NCI-H526 treated with DMSO at 0.1 percent for 48 hours (cell line): ENCODE results near the gene UGT1A5.

Experiments
- DNase-seq: peaks from one replicate; lab custom pipeline; 2025; lab: John Stamatoyannopoulos, UW

UGT1A5 gene

DNA sequence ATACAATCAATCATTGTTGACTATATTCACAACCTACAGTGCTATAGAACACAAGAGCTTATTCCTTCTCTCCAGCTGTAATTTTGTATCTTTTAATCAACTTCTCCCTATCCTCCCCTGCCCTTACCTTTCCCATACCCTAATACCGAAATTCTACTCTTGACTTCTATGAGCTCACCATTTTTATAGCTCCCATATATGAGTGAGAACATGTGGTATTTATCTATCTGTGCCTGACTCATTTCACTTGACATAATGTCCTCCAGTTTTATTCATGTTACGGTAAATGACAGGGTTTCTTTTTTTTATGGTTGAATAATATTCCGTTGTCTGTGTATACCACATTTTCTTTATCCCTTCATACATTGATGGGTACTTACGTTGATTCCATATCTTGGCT is 68.1 kb downstream of the UGT1A5 start:
- DNase-seq = no peak

DNA sequence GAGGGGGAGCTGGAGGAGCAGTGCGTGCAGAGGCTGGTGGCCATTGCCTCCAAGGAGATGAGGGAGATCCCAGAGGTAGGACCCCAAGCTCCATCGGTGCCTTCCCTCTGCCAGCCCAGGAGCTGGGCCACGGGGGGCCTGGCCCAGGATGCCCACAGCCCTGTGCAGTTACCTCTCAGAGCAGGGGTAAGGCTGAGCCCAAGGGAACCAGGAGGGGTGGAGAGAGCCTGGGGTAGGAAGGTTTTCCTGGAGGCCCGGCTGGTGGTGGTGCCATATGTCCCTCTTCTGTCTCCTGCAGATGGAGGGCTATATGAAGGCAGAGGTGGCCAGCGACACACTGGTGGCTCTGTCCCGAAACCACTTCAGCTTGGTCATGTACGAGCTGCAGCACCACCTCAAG is 76.8 kb downstream of the UGT1A5 start:
- no peak for DNase-seq

DNA sequence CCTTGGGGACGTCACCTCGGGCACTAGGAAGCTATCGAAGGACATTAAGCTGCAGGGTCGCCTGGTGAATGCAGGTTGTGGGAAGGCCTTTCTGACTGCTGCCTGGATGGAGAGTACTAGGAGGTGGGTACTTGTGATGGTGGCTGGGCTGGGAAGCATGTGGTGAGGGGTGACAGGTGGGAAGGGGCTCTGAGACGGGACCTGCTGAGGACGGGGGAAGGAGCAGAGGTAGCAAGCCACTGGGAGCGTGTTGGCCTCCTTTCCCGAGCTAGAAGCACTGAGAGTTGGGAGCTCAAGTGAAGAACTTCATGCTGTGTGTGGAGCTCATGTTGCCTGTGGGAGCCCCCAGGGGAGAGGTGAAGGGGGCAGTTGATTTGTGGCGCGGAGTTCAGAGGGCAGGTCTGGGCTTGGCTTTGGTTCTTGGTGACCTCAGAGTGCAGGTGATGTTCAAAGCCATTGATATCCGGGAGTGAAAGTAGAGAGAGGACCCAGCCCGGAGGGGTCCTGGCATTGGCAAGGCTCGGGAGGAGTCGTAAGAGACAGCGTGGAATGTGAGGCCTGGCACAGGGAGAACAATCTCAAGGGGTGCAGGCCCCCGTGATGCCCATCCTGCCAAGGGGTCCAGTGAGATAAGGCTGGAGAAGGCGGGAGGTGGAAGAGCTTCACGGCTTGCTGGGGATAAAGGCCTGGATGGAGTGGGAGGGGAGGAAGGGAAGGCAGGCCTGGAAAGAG is 78.6 kb downstream of the UGT1A5 start:
- DNase-seq = no peak

DNA sequence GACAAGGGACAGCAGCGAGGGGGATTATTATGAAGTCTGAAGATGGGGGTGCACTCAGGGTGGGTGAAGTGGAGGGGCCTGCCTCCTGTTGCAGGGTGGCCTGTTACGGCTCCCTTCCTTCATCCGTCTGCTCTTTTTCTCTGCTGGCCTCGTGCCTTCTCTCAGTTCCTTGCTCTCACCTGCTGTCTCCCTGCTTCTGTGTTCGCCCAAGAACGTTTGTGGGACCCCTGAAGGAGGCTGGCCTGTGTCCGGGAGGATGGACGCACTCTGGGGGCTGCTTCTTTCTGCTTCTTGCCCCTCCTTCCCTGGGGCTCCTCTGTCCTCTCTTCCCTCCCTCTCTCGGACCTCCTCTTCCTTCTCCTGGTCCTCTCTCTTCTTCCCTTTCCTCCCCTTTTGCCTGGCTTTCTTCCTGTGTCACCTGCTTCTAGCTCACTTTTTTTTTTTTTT is 79.2 kb downstream of the UGT1A5 start:
- no peak for DNase-seq

DNA sequence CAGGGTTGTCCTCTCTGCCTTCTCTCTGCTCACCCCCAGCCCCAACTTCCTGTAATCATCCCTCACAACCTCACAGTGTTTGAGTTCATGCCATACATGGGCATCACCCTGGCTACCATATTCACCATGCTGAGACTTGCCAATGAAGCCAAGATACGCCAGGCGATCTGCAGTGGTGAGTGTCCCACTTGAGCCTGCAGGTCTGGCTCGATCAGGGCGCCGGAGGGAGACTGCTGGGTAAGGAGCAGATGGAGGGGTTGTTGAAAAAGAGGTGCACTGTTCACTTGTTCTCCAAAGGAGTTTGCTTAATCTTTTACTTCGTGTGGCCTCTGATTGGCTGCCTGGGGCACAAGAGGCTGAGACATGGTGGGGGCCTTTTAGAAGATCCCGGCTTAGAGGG is 80.0 kb downstream of the UGT1A5 start:
- no peak for DNase-seq

DNA sequence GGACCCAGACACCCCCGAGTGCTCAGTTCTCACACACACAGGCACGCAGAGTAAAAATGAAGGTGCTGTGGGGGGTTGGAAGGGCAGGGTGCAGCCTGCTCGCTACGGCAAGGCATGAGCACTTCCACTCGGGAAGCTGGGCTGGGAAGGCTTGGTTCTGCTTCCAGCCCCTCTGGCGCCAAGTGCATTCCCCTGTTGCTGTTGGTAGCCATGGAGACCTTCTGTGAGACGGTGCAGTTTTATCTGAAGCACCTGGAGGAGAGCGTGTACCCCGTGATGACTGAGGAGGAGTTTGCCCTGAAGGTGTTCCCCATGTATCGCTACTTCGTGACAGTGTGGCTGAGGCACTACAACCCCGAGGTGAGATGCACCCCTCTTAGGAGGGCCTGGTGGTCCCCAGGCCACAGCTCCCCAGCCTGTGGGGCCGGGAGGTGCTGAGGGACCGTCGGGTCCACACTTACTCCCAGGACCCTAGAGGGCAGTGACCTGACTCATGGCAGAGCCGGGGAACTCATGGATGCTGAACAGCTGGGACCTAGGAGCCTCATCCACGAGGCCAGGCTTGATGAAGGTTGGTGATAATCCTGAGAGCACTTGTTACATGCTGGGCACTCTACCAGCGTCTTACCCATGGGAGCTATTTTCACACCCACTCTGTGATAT is 80.9 kb downstream of the UGT1A5 start:
- DNase-seq = no peak

DNA sequence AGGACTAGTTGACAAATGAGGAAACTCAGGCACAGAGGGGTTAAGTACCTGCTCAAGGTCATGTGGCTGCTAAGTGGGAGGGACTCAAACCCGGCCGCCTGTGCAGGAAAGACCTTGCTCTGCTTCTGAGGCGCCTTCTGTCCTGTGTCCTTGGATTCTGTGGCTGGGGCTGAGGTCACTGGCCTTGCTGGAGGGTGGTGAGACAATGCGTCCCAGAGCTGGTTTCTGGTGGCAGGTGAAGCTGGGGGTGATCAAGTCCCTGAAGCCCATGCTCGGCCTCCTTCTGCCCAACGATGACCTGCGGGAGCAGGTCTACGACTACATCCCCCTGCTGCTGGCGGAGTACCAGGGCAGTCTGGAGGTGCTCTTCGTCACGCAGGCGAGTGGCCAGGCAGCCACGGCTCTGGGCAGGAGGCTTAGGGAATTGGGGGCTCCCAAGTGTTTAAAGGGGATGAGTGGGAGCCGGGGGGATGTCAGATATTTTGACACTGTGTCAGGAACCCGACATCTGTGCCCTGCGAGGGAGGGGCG is 81.5 kb downstream of the UGT1A5 start:
- DNase-seq = no peak

DNA sequence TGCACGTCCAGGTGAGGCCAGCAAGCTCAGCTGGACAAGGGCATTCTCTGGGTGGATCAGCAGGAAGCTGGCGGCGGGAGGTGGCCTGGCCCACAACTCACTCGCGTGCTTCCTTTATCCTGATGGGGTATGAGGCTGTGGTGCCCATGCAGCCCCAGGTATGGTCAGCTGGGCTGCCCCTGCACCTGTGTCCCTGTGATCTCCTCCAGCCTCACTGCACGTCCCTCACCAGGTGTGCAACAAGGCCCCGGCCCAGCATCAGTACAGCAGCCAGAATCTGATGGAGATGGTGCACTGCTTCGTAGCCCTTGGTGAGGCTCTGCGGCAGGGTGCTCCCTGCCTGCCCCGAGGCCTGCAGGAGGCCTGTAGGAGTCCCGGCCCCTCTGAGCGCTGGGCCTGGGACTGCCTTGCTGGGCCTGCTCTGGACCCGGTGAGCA is 83.0 kb downstream of the UGT1A5 start:
- no peak for DNase-seq

DNA sequence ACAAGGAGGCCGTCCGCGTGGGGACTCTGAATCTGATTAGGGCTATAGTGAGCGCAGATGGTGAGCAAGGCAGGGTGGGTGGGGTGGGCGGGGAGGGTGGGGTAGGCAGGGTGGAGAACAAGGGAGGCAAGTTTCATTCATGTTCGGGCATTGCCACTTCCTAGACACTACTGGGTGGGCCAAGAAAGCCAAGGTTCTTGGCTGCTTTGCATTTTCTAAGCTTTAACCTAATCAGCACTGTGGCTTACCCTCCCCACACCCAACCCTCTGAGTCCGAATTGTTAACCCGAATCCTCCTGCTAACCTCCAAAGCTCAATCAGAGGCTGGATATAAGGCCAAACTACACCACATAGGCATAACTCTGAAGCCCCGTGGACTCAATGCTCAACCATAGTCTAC is 83.5 kb downstream of the UGT1A5 start:
- DNase-seq = no peak

DNA sequence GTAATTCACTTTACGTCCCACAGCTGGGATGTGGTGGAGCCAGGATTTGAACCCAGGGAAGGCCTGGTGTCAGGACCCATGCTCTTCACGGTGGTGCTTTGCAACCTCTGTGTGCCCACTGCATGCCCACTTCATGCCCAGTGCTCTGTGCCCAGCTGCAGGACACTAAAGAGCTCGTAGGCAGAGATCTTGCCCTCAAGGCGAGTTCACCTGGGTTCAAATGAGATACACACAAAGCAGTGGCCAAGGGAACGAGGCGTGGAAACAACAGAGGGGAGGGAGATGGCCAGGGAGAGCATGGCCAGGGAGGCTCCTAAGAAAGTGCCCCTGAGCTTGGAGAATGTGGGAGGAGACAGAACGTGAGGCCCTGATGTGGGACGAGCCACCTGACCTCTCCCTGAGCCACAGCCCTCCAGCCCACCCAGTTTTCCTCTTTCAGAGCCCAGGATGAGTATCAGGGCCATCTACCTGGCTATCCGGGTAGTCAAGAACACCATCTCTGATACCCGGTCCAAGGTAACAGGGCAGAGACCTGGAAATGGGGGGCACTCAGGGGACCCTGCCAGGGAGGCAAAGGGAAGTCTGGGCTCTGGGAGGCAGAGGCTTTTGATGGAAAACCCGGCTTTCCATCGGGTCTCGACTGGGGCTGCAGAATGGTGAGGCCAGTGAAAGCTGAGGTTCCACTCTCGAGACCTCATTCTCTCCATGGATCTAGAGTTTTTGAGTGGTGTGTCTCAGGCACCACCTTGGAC is 85.8 kb downstream of the UGT1A5 start:
- DNase-seq = no peak

DNA sequence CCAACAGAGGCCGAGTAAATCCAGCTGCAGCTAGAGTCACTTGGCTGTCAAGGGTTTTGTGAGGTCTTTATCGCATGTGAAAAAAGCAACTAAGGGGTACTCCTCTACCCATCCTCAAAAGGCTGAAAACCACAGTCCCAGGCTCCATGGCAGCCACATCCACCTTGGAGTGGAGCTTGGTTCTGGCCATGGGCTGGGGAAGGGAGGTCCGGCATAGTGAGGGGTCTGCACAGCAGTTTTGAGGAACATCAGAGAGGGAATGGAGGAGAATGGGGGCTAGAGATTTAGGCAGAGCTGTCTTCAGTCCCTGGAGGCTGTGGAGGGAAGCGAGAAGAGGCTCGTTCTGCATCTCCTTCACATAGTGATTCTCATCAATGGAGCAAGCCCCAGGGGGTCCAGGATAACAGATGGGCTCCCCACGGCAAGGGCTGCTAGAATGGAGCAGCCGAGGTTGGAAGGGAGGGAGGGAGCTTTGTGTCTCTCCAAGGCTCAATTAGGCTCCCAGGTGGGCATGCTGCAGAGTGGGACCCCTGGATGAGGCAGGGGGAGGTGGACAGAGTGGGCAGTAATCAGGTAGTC is 86.5 kb downstream of the UGT1A5 start:
- no peak for DNase-seq

DNA sequence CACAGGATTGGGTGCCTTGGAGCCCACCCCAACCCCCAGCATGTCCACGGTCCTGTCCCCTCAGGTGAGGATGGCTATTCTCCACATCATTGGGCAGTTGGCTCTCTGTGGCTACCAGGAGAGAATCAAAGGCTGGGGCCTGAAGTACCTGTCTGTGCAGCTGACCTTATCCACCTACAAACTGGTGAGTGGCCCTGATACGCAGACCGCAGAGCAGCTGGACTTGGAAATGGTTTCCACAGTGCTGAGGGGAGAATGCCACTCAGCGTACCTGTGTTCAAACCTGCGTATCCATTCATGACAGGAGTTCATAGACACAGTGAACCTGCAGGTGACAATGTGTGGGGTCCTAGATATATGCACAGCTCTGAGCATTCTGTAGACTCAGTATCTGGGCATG is 87.0 kb downstream of the UGT1A5 start:
- DNase-seq = no peak

DNA sequence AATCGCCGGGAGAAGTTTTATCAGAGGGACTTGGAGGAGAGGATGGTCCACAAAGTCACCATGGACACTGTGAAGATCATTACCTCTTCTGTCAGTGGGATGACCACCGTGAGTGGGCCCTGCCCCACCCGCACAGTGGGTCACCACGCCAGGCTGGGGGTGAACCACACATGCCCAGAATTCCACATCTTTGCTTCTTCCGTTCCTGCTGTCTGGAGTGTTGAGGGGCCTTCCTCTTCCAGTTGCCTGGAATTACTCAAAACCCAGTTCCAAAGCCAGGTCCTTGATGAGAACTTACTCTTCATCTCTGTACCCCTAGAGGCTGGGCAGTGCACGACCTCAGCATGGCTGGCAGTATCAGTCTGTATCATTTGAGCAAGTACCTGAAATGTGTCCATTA is 87.5 kb downstream of the UGT1A5 start:
- DNase-seq = no peak

DNA sequence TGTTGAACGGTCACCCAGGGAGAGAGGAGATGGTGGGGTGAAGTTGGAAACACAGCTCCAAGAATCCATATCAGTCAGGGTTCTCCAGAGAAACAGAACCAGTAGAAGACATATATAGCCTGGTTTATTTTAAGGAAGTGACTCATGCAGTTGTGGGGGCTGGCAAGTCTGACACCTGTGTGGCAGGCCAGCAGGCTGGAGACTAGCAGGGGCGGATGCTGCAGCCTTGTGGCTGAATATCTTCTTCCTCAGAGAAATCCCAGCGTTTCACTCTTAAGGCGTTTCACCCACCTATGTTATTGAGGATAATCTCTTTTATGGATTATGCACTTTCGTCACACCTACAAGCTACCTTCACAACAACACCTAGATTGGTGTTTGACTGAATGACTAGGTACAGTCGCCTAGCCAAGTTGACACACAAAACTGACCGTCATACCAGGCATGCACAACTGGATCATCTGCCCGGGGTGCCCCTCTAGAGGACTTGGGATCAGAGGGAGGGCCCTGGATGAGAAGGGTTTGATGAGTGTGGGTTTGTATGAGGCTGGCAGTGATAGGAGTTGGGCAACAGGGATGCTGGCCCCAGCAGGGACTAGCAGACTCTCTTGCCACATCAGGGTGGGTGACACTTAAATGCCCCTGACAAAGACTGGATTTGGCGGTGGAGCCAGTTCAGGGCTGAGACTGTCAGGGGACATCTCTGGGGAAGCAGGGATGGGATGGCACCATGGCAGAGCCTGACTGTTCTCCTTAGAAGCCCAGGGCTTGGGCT is 88.8 kb downstream of the UGT1A5 start:
- no peak for DNase-seq

DNA sequence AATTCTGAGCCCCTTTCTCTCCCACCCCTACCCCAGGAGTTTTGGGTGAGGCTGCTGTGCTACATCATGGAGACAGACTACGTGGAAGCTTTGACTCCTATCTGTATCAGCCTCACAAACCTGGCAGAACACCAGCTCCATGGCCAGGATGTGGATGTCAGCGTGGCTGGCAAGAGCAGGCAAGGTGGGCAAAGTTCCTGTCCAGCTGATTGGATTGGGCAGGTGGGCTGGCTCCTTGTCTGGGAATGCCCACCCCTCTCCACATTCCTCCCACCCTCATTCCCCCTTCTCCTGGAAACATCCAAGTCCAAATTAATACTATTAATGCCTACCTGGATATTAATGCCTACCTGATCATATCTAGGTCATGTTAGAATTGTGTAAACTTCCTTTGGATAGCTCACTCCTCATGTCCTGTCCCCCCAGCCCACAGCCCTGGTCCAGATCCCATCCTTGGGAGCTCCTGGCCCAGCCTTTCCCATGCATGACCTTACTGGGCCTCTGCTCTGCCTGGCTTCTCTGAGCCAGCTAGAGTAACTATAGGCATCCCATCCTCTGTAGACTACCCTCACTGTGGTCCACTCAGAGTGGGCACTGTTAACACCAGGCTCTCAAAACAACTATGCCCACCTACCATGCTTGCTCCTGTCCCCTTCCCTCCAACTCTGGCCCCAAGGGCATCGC is 89.6 kb downstream of the UGT1A5 start:
- no peak for DNase-seq

DNA sequence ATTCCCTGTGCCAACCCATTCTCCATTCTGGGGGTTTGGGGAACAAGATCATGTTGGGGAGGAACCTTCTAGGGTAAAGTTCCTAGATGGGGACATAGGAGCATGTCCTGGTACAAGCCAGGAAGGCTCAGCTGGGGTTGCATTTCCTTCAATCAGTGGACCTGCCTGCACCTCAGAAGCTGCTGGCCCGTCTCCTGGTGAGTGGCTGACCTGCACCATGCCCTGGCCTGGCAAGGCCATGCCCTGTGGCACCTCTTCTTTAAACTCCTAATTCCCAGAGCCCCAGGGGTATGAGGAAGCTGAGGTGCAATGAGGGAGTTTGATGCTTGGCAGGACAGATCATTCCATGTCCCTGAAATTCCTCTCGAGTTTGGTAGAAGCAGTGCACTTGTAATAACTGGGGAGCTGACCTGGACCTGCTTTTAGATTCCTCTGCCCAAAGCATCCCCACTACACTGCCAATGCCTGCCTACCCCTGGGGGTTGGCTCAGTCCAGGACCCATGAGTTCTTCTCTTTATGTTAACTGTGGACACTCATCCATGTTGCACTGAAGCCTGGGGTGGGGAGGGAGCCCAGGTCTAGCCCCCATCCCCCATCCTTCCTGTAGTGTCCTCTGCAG is 90.7 kb downstream of the UGT1A5 start:
- no peak for DNase-seq

DNA sequence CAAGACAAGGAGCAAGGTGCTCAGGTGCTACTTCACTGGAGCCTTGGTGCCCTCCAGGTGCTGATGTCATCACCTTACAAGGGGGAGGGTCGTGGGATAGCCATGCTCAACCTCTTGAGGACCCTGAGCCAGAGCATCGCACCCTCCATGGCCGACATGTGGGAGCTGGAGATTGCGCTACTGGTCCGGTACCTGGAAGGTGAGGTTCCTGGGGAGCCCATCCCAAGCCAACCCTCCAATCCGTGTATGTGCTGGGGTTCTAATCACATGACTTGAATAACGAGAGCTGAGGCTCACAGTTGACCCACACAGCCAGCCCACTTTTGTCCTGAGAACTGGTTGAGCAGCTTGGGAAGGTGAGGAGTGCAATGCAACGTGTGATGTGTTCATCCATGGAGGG is 91.3 kb downstream of the UGT1A5 start:
- DNase-seq = no peak

DNA sequence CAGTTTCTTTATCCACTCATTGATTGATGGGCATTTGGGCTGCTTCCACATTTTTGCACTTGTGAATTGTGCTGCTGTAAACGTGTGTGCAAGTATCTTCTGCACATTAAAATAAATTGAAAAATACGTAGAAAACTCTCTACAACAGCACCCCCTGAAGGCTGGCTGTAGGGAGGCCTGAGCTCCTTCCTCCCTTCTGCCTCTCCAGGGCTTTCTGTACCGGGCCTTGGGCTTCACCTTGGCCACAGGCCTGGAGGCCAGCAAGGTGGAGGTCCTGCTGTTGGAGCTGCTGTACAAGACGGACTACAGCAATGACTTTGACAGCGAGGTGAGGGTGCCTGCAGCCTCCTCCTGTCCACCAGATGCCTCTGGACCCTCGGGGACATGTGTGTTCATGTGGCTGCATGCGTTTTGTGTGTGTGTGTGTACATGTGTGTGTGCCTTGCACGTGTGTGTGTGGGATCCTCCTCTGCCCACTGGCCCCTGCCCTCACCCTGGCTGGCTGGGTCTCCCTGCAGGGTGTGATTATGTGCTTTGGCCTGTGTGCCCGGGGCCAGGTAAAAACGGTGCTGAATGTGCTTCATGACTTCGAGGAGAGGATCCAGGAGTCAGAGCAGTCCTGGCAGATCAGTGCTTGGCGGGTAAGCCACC is 94.6 kb downstream of the UGT1A5 start:
- no peak for DNase-seq

DNA sequence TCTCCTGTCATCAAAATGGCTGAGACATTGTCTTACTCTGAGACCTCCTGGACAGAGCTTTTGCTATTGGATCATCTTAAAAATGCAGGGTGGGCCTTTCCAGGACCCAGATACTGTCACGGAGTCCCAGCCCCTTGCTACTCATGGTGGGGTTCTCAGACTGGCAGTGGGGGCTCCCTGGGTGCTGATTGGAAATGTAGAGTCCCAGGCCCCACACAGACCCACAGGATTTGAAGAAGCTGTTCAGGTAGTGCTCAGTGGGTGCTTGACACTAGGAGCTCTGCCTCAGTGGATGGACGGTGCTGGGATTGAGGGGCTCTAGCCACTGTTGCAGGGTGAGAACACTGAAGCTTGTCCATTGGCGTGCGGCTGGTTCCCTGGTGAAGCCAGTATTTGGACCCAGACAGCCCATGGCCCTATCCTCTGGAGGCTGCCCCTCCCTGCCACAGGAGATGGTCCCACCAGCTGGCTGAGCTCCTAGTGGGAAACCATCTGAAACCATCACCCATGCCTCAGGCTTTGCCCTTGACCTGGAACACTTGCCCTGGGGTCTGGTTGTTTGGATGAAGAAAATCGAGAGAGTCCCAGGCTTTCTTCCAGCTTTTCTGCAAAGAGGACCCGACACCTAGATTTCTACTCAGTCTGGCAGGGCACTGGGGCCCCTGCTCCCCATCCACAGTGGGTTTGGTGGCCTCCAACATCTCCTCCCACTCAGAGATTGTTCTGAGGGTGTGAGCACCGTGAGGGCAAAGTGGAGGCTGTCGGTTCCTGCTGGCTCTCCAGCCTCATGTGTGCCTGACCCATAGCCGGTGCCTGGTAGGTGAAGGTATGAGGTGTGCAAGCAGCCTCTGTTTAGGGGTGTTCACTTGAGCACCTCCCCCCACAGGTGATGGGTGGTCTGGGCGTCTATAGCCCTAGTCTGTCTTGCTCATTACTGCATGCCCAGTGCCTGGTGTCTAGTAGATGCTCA is 95.5 kb downstream of the UGT1A5 start:
- DNase-seq = no peak
